ENCODE data around the gene HGD. TPM values are rescaled to one million over a fixed set of nuclear protein-coding genes. Genes with fewer than 3 reads are reported as not detected.

The HGD gene
- total RNA-seq, 2 experiments from 2014 or later, result 0.16 to 0.78 TPM

DNA sequence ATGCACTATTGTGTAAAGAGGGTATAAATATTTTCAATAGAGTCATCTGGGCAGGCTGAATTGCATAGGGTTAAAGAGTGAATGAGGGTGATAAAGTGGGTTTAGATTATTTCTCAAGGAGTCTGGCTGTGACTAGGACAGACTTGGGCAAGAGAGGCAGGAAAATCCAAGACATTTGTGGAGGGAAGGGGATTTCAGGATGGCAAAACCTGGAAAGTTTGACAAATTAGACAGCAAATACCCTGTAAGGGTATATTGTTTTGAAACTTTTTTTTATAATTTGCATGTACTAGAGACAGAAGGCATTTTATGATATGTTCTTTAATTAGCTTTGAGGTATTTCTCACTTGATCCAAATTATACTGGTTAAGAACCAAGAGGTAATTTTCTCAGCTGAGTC lies 17.1 kb downstream of the HGD start:
- no peak for ATAC-seq

DNA sequence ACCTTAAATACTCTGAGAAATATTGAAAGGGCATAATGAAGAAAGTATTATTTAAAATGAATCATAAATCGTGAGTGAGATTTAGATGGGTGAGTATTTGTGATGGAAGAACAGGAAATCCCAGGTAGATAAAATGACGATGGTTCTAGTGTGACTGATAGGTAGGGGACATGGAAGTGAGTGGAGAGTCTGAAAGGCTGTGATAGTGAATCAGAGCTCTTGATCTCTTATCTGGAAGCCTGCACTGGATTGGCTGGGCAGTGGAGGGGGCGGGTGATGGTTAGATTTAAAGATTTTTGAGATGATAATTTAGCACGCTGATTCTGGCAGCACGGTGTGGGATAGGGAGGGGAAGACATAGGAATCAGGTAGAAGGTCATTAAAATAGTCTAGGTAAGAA lies 20.1 kb downstream of the HGD start:
- peaks cover 5% of the 10 kb centered on the region for H3K27me3 Mint-ChIP-seq
- H3K36me3 Mint-ChIP-seq (ENCODE audit: low read depth), result no peaks in the 10 kb centered on the region
- H3K4me3 Mint-ChIP-seq, result no peak overlapping the region
- ChIA-PET CTCF (no interaction called here), POLR2A (no interaction called here)
- H3K9me3 Mint-ChIP-seq, result no peaks in the 10 kb centered on the region
- no peaks in the 10 kb centered on the region for H3K4me1 Mint-ChIP-seq (ENCODE audit: low read depth)
- intact Hi-C loops (cut with micrococcal nuclease), result no loop called here
- H3K27ac Mint-ChIP-seq, result no peak overlapping the region
- ATAC-seq (no peak), DNase-seq (no peak)
- TF ChIP-seq, protein P1, sequence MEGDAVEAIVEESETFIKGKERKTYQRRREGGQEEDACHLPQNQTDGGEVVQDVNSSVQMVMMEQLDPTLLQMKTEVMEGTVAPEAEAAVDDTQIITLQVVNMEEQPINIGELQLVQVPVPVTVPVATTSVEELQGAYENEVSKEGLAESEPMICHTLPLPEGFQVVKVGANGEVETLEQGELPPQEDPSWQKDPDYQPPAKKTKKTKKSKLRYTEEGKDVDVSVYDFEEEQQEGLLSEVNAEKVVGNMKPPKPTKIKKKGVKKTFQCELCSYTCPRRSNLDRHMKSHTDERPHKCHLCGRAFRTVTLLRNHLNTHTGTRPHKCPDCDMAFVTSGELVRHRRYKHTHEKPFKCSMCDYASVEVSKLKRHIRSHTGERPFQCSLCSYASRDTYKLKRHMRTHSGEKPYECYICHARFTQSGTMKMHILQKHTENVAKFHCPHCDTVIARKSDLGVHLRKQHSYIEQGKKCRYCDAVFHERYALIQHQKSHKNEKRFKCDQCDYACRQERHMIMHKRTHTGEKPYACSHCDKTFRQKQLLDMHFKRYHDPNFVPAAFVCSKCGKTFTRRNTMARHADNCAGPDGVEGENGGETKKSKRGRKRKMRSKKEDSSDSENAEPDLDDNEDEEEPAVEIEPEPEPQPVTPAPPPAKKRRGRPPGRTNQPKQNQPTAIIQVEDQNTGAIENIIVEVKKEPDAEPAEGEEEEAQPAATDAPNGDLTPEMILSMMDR (IDR thresholded peaks at IDR 0.05), result no peak

More for the DNA sequence above, 17.1 kb downstream of the HGD start:
- H3K36me3 Mint-ChIP-seq (ENCODE audit: low read depth), result no peaks in the 10 kb centered on the region
- POLR2A ChIA-PET, result no interaction called here
- no peaks in the 10 kb centered on the region for H3K4me1 Mint-ChIP-seq (ENCODE audit: low read depth)
- CTCF ChIA-PET, result no interaction called here
- TF ChIP-seq, protein P1 (IDR thresholded peaks at IDR 0.05), result no peak
- intact Hi-C loops (cut with micrococcal nuclease), result no loop called here
- no peak overlapping the region for H3K4me3 Mint-ChIP-seq
- DNase-seq, result no peak
- H3K27ac Mint-ChIP-seq, result no peak overlapping the region
- peaks cover 5% of the 10 kb centered on the region for H3K27me3 Mint-ChIP-seq
- H3K9me3 Mint-ChIP-seq, result no peaks in the 10 kb centered on the region

DNA sequence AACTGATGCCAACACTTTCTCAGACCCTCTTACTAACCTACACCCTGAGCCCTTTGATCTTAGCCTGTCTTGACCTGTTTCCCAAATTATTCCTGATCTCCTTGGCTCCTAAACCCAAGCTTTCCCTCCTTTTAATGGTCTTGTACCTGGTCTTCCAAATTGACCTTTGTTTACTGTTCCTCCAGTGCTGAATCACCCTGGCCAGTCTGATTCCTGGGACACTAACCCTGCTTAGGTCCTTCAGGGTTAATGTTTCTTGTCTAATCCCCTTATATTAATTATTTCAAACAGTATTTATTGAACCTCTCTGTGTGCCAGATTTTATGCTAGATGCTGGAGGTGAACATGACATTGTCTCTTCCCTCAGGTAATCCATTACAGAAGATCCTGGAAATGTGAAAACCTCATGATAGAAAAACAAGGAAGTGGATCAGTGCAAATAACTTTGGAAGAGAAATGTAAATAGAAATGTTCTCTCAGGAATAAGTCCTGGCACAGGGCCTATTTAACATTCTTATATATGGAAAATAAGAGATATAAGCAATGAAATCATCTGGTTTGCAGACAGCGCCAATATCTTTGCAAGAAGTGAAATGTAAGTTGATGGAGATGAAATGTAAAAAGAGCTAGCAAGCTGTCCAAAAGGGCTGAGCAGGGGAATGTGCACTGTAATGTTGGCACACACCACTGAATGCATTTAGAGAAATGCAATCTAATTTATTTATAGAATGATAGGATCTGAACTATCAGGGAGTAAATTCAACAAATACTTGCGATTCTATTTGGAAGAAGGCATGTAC lies 20.7 kb downstream of the HGD start:
- TF ChIP-seq, protein P1 (IDR thresholded peaks at IDR 0.05), result no peak
- CTCF ChIA-PET, result no interaction called here
- peaks cover 5% of the 10 kb centered on the region for H3K27me3 Mint-ChIP-seq
- no peak overlapping the region for H3K27ac Mint-ChIP-seq
- H3K9me3 Mint-ChIP-seq, result no peaks in the 10 kb centered on the region
- no peaks in the 10 kb centered on the region for H3K36me3 Mint-ChIP-seq (ENCODE audit: low read depth)
- POLR2A ChIA-PET, result no interaction called here
- intact Hi-C loops (cut with micrococcal nuclease), result no loop called here
- ATAC-seq (no peak), DNase-seq (no peak)
- H3K4me3 Mint-ChIP-seq, result no peak overlapping the region
- H3K4me1 Mint-ChIP-seq (ENCODE audit: low read depth), result no peaks in the 10 kb centered on the region

DNA sequence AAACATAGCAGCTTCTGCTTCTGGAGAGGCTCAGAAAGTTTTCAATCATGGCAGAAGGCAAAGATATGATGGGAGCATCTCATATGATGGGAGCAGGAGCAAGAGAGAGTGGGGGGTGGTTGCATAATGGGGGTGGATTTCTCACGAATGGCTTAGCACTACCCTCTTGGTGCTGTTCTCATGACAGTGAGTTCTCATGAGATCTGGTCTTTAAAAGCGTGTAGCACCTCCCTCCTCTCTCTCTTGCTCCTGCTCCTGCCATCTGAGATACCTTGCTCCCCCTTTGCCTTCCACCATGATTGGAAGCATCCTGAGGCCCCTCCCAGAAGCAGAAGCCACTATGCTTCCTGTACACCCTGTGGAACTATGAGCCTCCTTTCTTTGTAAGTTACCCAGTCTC lies 22.2 kb downstream of the HGD start:
- no peak overlapping the region for H3K27ac Mint-ChIP-seq
- H3K4me1 Mint-ChIP-seq (ENCODE audit: low read depth), result no peaks in the 10 kb centered on the region
- CTCF ChIA-PET, result no interaction called here
- no peaks in the 10 kb centered on the region for H3K36me3 Mint-ChIP-seq (ENCODE audit: low read depth)
- TF ChIP-seq, protein P1 (IDR thresholded peaks at IDR 0.05), result no peak
- no peak for DNase-seq
- H3K4me3 Mint-ChIP-seq, result no peak overlapping the region
- POLR2A ChIA-PET, result no interaction called here
- H3K27me3 Mint-ChIP-seq, result peaks cover 5% of the 10 kb centered on the region
- H3K9me3 Mint-ChIP-seq, result no peaks in the 10 kb centered on the region
- intact Hi-C loops (cut with micrococcal nuclease), result no loop called here
- no peak for ATAC-seq

DNA sequence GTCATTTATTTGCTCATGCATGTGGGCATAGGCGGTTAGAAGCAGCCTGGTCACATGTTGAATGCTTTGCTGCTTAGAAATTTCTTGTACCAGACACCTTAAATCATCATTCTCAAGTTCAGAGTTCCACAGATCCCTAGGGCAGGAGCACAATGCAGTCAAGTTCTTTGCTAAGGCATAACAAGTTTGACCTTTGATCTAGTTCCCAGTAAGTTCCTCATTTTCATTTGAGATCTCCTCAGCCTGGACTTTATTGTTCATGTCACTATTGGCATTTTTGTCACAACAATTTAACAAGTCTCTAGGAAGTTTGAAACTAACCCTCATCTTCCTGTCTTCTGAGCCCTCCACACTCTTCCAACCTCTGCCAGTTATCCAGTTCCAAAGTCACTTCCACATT lies 22.8 kb downstream of the HGD start:
- ChIA-PET POLR2A (no interaction called here), CTCF (no interaction called here)
- Mint-ChIP-seq H3K36me3 (ENCODE audit: low read depth) (no peaks in the 10 kb centered on the region), H3K27ac (no peak overlapping the region), H3K9me3 (no peaks in the 10 kb centered on the region), H3K27me3 (peaks cover 5% of the 10 kb centered on the region), H3K4me3 (no peak overlapping the region), H3K4me1 (ENCODE audit: low read depth) (no peaks in the 10 kb centered on the region)
- TF ChIP-seq, protein P1 (IDR thresholded peaks at IDR 0.05), result no peak
- ATAC-seq, result no peak
- DNase-seq, result no peak
- intact Hi-C loops (cut with micrococcal nuclease), result no loop called here
